HepG2 (cell line): ENCODE data around the gene GGA3. TPM values are rescaled to one million over a fixed set of nuclear protein-coding genes. Genes with fewer than 3 reads are reported as not detected.
A peak's percentile ranks its signal among the peaks of the same experiment; 100 is the strongest.

Experiments
- FIP1L1 ChIP-seq: fragments of 200-400 bp; formaldehyde crosslinking; IDR thresholded peaks from 2 replicates; pipeline ENCODE4 v1.6.1; 2018; ENCODE audit warnings: low read depth, mild to moderate bottlenecking, low read length, moderate library complexity, borderline replicate concordance; ENCODE audit not compliant: insufficient read depth
- NR3C1 ChIP-seq: sonication (generic); formaldehyde crosslinking; IDR thresholded peaks from 2 replicates; pipeline ENCODE4 v1.4.0; 2020; ENCODE audit warnings: missing genetic modification reagents
- SRY ChIP-seq: sonication (generic); formaldehyde crosslinking; IDR thresholded peaks from 2 replicates; pipeline ENCODE4 v1.8.0; 2022; ENCODE audit warnings: mild to moderate bottlenecking, missing genetic modification reagents
- TOPORS ChIP-seq: sonication (generic); formaldehyde crosslinking; IDR thresholded peaks from 2 replicates; pipeline ENCODE4 v1.8.0; 2023; ENCODE audit warnings: mild to moderate bottlenecking, missing genetic modification reagents
- ZC3H4 ChIP-seq: sonication (generic); formaldehyde crosslinking; IDR thresholded peaks from 2 replicates; pipeline ENCODE4 v1.4.0; 2020; ENCODE audit warnings: missing genetic modification reagents, borderline replicate concordance
- ZNF253 ChIP-seq: sonication (generic); formaldehyde crosslinking; IDR thresholded peaks from 2 replicates; pipeline ENCODE4 v1.8.0; 2022; ENCODE audit warnings: mild to moderate bottlenecking, missing genetic modification reagents, borderline replicate concordance
- ZNF282 ChIP-seq: fragments of 450-650 bp; IDR thresholded peaks from 2 replicates; pipeline ENCODE4 v1.6.1; 2018; ENCODE audit not compliant: partially characterized antibody
- ZNF432 ChIP-seq: sonication (generic); formaldehyde crosslinking; IDR thresholded peaks from 2 replicates; pipeline ENCODE4 v1.5.0; 2020; ENCODE audit warnings: missing genetic modification reagents, mild to moderate bottlenecking, borderline replicate concordance
- ZNF564 ChIP-seq: sonication (generic); formaldehyde crosslinking; IDR thresholded peaks from 2 replicates; pipeline ENCODE4 v1.8.1; 2023; ENCODE audit warnings: mild to moderate bottlenecking, missing genetic modification reagents
- ZNF678 ChIP-seq: sonication (generic); formaldehyde crosslinking; IDR thresholded peaks from 2 replicates; pipeline ENCODE4 v1.4.0; 2020; ENCODE audit warnings: mild to moderate bottlenecking, missing genetic modification reagents
- ZNF747 ChIP-seq: sonication (generic); formaldehyde crosslinking; IDR thresholded peaks from 2 replicates; pipeline ENCODE4 v1.8.1; 2023; ENCODE audit warnings: missing genetic modification reagents, mild to moderate bottlenecking, borderline replicate concordance
- polyA plus RNA-seq, 8 experiments: library from polyadenylated mRNA; depleted of rRNA in 3 of 8; stranded (reverse) in 7 of 8; unstranded in 1 of 8; fragments of >200 nt; fragmentation: Illumina TruSeq in 4 of 8; extraction: Trizol in 4 of 8; gene quantifications; 2 replicates each; pipeline versions ENCODE4 v1.2.1 to v1.2.3, GENCODE V29; 2011 to 2016; ENCODE audit warnings: low read depth in 4 of 8, missing spikeins in 1 of 8, mixed read lengths in 1 of 8; ENCODE audit not compliant: insufficient read depth in 1 of 8
- total RNA-seq, 5 experiments: library from RNA; depleted of rRNA; stranded (reverse); fragments of >200 nt; fragmentation: Illumina TruSeq; extraction: Trizol; gene quantifications; 2 replicates each; pipeline ENCODE4 v1.2.3, GENCODE V29; 2016; ENCODE audit warnings: low read depth in 1 of 5
- TF ChIP-seq, protein P1 (sequence below): sonication (generic); formaldehyde crosslinking; IDR thresholded peaks from 2 replicates; pipeline ENCODE4 v1.4.0; 2020; ENCODE audit warnings: mild to moderate bottlenecking, missing genetic modification reagents
- TF ChIP-seq, protein P2 (sequence below): sonication (generic); formaldehyde crosslinking; IDR thresholded peaks from 2 replicates; pipeline ENCODE4 v1.5.0; 2020; ENCODE audit warnings: missing genetic modification reagents
- TF ChIP-seq, protein P3 (sequence below): sonication (generic); formaldehyde crosslinking; IDR thresholded peaks from 2 replicates; pipeline ENCODE4 v1.4.0; 2020; ENCODE audit warnings: missing genetic modification reagents
- TF ChIP-seq, protein P4 (sequence below): sonication (generic); formaldehyde crosslinking; IDR thresholded peaks from 2 replicates; pipeline ENCODE4 v1.5.0; 2020; ENCODE audit warnings: mild to moderate bottlenecking, missing genetic modification reagents, moderate library complexity
- TF ChIP-seq, protein P5 (sequence below): sonication (generic); formaldehyde crosslinking; IDR thresholded peaks from 2 replicates; pipeline ENCODE4 v1.8.1; 2023; ENCODE audit warnings: mild to moderate bottlenecking, missing genetic modification reagents, borderline replicate concordance
- TF ChIP-seq, protein P6 (sequence below): sonication (generic); formaldehyde crosslinking; IDR thresholded peaks from 2 replicates; pipeline ENCODE4 v1.5.0; 2020; ENCODE audit warnings: missing genetic modification reagents

GGA3 gene
- total and polyA plus RNA-seq, 2 of the 13 experiments (the other 11 are each of a cell fraction or from before 2014, with no cell fraction given), result 28.4 to 43.7 TPM

DNA sequence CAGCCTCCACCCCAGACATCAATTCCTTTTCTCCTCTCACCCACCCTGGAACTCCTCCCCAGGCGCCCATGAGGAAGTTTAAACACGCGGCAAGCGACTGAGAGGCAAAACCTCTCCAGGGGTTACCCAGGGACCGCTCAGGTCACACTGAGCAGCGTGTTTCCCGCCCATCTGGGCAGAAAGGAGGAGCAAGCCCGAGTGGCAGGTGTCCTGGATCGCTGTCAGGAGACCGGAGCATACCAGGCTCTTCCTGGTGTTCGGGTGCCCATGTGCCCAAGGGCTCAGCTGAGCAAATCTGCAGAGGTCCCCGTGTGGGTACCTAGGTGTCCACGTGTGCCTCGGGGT, 27.3 kb upstream of the GGA3 start (continued):
- TF ChIP-seq, protein P1, sequence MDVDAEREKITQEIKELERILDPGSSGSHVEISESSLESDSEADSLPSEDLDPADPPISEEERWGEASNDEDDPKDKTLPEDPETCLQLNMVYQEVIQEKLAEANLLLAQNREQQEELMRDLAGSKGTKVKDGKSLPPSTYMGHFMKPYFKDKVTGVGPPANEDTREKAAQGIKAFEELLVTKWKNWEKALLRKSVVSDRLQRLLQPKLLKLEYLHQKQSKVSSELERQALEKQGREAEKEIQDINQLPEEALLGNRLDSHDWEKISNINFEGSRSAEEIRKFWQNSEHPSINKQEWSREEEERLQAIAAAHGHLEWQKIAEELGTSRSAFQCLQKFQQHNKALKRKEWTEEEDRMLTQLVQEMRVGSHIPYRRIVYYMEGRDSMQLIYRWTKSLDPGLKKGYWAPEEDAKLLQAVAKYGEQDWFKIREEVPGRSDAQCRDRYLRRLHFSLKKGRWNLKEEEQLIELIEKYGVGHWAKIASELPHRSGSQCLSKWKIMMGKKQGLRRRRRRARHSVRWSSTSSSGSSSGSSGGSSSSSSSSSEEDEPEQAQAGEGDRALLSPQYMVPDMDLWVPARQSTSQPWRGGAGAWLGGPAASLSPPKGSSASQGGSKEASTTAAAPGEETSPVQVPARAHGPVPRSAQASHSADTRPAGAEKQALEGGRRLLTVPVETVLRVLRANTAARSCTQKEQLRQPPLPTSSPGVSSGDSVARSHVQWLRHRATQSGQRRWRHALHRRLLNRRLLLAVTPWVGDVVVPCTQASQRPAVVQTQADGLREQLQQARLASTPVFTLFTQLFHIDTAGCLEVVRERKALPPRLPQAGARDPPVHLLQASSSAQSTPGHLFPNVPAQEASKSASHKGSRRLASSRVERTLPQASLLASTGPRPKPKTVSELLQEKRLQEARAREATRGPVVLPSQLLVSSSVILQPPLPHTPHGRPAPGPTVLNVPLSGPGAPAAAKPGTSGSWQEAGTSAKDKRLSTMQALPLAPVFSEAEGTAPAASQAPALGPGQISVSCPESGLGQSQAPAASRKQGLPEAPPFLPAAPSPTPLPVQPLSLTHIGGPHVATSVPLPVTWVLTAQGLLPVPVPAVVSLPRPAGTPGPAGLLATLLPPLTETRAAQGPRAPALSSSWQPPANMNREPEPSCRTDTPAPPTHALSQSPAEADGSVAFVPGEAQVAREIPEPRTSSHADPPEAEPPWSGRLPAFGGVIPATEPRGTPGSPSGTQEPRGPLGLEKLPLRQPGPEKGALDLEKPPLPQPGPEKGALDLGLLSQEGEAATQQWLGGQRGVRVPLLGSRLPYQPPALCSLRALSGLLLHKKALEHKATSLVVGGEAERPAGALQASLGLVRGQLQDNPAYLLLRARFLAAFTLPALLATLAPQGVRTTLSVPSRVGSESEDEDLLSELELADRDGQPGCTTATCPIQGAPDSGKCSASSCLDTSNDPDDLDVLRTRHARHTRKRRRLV (CRISPR knock-in tag), result no peak
- TF ChIP-seq, protein P2, sequence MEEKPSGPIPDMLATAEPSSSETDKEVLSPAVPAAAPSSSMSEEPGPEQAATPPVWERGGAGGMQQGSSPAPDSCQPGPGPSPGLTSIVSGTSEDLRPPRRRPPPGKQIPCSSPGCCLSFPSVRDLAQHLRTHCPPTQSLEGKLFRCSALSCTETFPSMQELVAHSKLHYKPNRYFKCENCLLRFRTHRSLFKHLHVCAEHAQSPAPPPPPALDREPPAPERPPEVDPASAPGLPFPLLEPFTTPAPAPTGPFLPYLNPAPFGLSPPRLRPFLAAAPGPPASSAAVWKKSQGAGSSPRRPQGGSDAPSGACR (CRISPR knock-in tag), result no peak
- TF ChIP-seq, protein P3, sequence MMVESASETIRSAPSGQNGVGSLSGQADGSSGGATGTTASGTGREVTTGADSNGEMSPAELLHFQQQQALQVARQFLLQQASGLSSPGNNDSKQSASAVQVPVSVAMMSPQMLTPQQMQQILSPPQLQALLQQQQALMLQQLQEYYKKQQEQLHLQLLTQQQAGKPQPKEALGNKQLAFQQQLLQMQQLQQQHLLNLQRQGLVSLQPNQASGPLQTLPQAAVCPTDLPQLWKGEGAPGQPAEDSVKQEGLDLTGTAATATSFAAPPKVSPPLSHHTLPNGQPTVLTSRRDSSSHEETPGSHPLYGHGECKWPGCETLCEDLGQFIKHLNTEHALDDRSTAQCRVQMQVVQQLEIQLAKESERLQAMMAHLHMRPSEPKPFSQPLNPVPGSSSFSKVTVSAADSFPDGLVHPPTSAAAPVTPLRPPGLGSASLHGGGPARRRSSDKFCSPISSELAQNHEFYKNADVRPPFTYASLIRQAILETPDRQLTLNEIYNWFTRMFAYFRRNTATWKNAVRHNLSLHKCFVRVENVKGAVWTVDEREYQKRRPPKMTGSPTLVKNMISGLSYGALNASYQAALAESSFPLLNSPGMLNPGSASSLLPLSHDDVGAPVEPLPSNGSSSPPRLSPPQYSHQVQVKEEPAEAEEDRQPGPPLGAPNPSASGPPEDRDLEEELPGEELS (CRISPR knock-in tag), result peak; percentile 33; the same call in 1 of the 2 replicates
- TF ChIP-seq, protein P4, sequence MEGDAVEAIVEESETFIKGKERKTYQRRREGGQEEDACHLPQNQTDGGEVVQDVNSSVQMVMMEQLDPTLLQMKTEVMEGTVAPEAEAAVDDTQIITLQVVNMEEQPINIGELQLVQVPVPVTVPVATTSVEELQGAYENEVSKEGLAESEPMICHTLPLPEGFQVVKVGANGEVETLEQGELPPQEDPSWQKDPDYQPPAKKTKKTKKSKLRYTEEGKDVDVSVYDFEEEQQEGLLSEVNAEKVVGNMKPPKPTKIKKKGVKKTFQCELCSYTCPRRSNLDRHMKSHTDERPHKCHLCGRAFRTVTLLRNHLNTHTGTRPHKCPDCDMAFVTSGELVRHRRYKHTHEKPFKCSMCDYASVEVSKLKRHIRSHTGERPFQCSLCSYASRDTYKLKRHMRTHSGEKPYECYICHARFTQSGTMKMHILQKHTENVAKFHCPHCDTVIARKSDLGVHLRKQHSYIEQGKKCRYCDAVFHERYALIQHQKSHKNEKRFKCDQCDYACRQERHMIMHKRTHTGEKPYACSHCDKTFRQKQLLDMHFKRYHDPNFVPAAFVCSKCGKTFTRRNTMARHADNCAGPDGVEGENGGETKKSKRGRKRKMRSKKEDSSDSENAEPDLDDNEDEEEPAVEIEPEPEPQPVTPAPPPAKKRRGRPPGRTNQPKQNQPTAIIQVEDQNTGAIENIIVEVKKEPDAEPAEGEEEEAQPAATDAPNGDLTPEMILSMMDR, result no peak
- no peak for TF ChIP-seq ZNF253
- TF ChIP-seq, protein P5, sequence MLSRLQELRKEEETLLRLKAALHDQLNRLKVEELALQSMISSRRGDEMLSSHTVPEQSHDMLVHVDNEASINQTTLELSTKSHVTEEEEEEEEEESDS (CRISPR knock-in tag), result no peak
- no peak for TF ChIP-seq NR3C1 (CRISPR knock-in tag)
- TF ChIP-seq ZNF282, result no peak
- 0 out of 2 replicates have a peak, but pooled peaks have one; percentile 46 for TF ChIP-seq FIP1L1
- TF ChIP-seq ZNF678, result 0 out of 2 replicates have a peak, but pooled peaks have one; percentile 61
- TF ChIP-seq SRY, result no peak; the same call in 1 of the 2 replicates
- TF ChIP-seq ZNF432 (CRISPR knock-in tag), result no peak
- TF ChIP-seq ZNF564 (CRISPR knock-in tag), result no peak
- TF ChIP-seq ZC3H4 (CRISPR knock-in tag), result no peak
- TF ChIP-seq TOPORS, result no peak
- TF ChIP-seq ZNF747 (CRISPR knock-in tag), result no peak
- TF ChIP-seq, protein P6, sequence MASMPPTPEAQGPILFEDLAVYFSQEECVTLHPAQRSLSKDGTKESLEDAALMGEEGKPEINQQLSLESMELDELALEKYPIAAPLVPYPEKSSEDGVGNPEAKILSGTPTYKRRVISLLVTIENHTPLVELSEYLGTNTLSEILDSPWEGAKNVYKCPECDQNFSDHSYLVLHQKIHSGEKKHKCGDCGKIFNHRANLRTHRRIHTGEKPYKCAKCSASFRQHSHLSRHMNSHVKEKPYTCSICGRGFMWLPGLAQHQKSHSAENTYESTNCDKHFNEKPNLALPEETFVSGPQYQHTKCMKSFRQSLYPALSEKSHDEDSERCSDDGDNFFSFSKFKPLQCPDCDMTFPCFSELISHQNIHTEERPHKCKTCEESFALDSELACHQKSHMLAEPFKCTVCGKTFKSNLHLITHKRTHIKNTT (CRISPR knock-in tag), result no peak
